ENCODE measurements around the gene GRB10. TPM values are rescaled to one million over a fixed set of nuclear protein-coding genes. Genes with fewer than 3 reads are reported as not detected.

GRB10 gene
- total RNA-seq, 4 donors from 2014 or later, result 8.8 to 55.7 (median 14.3) TPM

GRCh38 chr7:50637725-50638643 is 144.7 kb downstream of the GRB10 start:
- Histone ChIP-seq H3K27ac (no peak overlapping the region), H3K4me3 (no peak overlapping the region), H3K9me3 (no peaks in the 10 kb centered on the region), H3K36me3 (no peaks in the 10 kb centered on the region), H3K4me1 (peaks cover 0 to 3% (median 0%) of the 10 kb centered on the region in 4 donors), H3K27me3 (no peaks in the 10 kb centered on the region)
- WGBS, 2 donors (ENCODE audit: low coverage in 1 of 2), result 54 to 63% methylated on average over 3 of the region's 3 CpGs
- in situ Hi-C loops (cut with MboI; ENCODE audit: low pct_ligation_motif_present in 1 of 4, low pct_unique_long_range_greater_than_20kb in 1 of 4, low sequenced_read_pairs in 3 of 4), result loop anchor here in 1 of 4 donors (25.0 kb wide), 1 partner anchor 176 kb away; the partner anchor contains the start of gene FIGNL1
- DNase-seq, result no peak
- intact Hi-C loops (cut with DNase I; ENCODE audit: low total_unique reads), result loop anchor here (5.0 kb wide), 1 partner anchor 319 kb away; no protein-coding TSS in a partner anchor
- TF ChIP-seq EP300 (IDR thresholded peaks at IDR 0.05; ENCODE audit: low read depth) (no peak), CTCF (IDR thresholded peaks at IDR 0.05) (no peak), POLR2A (IDR thresholded peaks at IDR 0.05) (no peak), POLR2AphosphoS5 (IDR thresholded peaks at IDR 0.05) (no peak)

GRCh38 chr7:50634378-50634777 is 148.3 kb downstream of the GRB10 start:
- DNase-seq, result no peak
- peaks cover 0 to 16% (median 1%) of the 10 kb centered on the region in 4 donors for H3K4me1 ChIP-seq
- TF ChIP-seq CTCF (IDR thresholded peaks at IDR 0.05), result no peak
- TF ChIP-seq POLR2A (IDR thresholded peaks at IDR 0.05), result no peak
- no peak for TF ChIP-seq EP300 (IDR thresholded peaks at IDR 0.05; ENCODE audit: low read depth)
- TF ChIP-seq POLR2AphosphoS5 (IDR thresholded peaks at IDR 0.05), result no peak
- H3K27me3 ChIP-seq, result no peaks in the 10 kb centered on the region
- no peak overlapping the region for H3K27ac ChIP-seq
- no peak overlapping the region for H3K4me3 ChIP-seq
- in situ Hi-C loops (cut with MboI; ENCODE audit: low pct_ligation_motif_present in 1 of 4, low pct_unique_long_range_greater_than_20kb in 1 of 4, low sequenced_read_pairs in 3 of 4), result loop anchor here in 1 of 4 donors (25.0 kb wide), 1 partner anchor 172 kb away; the partner anchor contains the start of gene FIGNL1
- H3K36me3 ChIP-seq, result no peaks in the 10 kb centered on the region
- 67 to 82% methylated on average over 1 of the region's 1 CpG for WGBS, 2 donors (ENCODE audit: low coverage in 1 of 2)
- no peaks in the 10 kb centered on the region for H3K9me3 ChIP-seq
- intact Hi-C loops (cut with DNase I; ENCODE audit: low total_unique reads), result no loop called here

- intact Hi-C loops (cut with DNase I; ENCODE audit: low total_unique reads), result no loop called here
- no peak for DNase-seq
Measured at GRCh38 chr7:50633414-50633710, 149.3 kb downstream of the GRB10 start.

More at GRCh38 chr7:50633414-50633710, 149.3 kb downstream of the GRB10 start:
- in situ Hi-C loops (cut with MboI; ENCODE audit: low pct_ligation_motif_present in 1 of 4, low pct_unique_long_range_greater_than_20kb in 1 of 4, low sequenced_read_pairs in 3 of 4), result loop anchor here in 1 of 4 donors (25.0 kb wide), 1 partner anchor 171 kb away; the partner anchor contains the start of gene FIGNL1
- peaks cover 0 to 16% (median 1%) of the 10 kb centered on the region in 4 donors for H3K4me1 ChIP-seq
- no peaks in the 10 kb centered on the region for H3K9me3 ChIP-seq
- no peaks in the 10 kb centered on the region for H3K27me3 ChIP-seq
- no peak for TF ChIP-seq CTCF (IDR thresholded peaks at IDR 0.05)
- TF ChIP-seq EP300 (IDR thresholded peaks at IDR 0.05; ENCODE audit: low read depth), result no peak
- no peak for TF ChIP-seq POLR2A (IDR thresholded peaks at IDR 0.05)
- no peak for TF ChIP-seq POLR2AphosphoS5 (IDR thresholded peaks at IDR 0.05)
- H3K36me3 ChIP-seq, result no peaks in the 10 kb centered on the region
- no peak overlapping the region for H3K27ac ChIP-seq
- 92% methylated on average over 1 of the region's 1 CpG; no CpG with 5 or more reads in 1 of the 2 donors for WGBS, 2 donors (ENCODE audit: low coverage in 1 of 2)
- H3K4me3 ChIP-seq, result no peak overlapping the region
